Prostate gland (tissue), 1 donor: Measurements from ENCODE around the gene KHNYN.
"Not testable (repeated sequence)": the region's sequence is repeated elsewhere in the genome, so short reads cannot be mapped to it uniquely, and the experiment has no call there.

ENCODE experiments used
- POLR2A ChIP-seq: fragments of 450-650 bp; IDR thresholded peaks from one replicate; pipeline ENCODE4 v1.6.1; 2016; ENCODE audit warnings: antibody characterized with exemption, mild to moderate bottlenecking
- POLR2AphosphoS5 ChIP-seq: sonication (generic); formaldehyde crosslinking; IDR thresholded peaks from one replicate; pipeline ENCODE4 v1.6.1; 2017; ENCODE audit warnings: antibody characterized with exemption

DNA sequence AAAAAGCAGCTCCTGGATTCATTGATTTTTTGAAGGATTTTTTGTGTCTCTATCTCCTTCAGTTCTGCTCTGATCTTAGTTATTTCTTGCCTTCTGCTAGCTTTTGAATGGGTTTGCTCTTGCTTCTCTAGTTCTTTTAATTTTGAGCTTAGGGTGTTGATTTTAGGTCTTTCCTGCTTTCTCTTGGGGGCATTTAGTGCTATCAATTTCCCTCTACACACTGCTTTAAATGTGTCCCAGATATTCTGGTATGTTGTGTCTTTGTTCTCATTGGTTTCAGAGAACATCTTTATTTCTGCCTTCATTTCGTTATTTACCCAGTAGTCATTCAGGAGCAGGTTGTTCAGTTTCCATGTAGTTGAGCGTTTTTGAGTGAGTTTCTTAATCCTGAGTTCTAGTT lies 21.1 kb downstream of the KHNYN start:
- not testable (repeated sequence) for TF ChIP-seq POLR2AphosphoS5, POLR2A
